K562 (cell line): ENCODE data around the gene USP28. TPM values are rescaled to one million over a fixed set of nuclear protein-coding genes. Genes with fewer than 3 reads are reported as not detected.

Source experiments
- ATAC-seq: fragments of 200-7000 bp; cut with Tn5 transposase; 3 replicates; pipeline ENCODE4 v1.9.1; 2020; ENCODE audit warnings: moderate library complexity
- BruUV-seq: library from RNA; stranded (reverse); fragments of 400-500 nt; replicated peaks from 2 replicates; lab custom pipeline; 2021; lab: Mats Ljungman, UMichigan
- CTCF ChIA-PET: fragments of 300-600 bp; formaldehyde crosslinking; extraction: SDS; loops from one replicate; lab custom pipeline; 2021; ENCODE audit warnings: low intra/inter-chr PET ratio; lab: Yijun Ruan, JAX
- POLR2A ChIA-PET: fragments of 300-600, 350-650 bp; sonication (Branson Sonifier 250); formaldehyde crosslinking; extraction: SDS; loops from one replicate; lab custom pipeline; 2021; ENCODE audit warnings: antibody characterized with exemption, inconsistent platforms; lab: Yijun Ruan, JAX
- DNase-seq, 4 experiments: peaks; one replicate each; pipeline versions ENCODE4 v3.0.0 to v3.0.0-alpha.2; 2011 to 2018; ENCODE audit warnings: low spot score in 3 of 4, mixed read lengths in 3 of 4; ENCODE audit errors: extremely low read depth in 1 of 4
- FAIRE-seq: peaks from 2 replicates; lab custom pipeline; 2011; peaks lifted over from hg19 to GRCh38; lab: Jason Lieb, UNC
- H2AFZ ChIP-seq: 2 replicates; pipeline ENCODE4 v1.6.0; 2011; ENCODE audit warnings: low read depth, low read length, control low read depth, inconsistent platforms
- H3K27ac ChIP-seq: fragments of 200-600 bp; 3 replicates; pipeline ENCODE4 v1.8.0; 2011; ENCODE audit warnings: low read depth, mild to moderate bottlenecking, control low read depth, inconsistent platforms, low read length, moderate library complexity, mixed read lengths; ENCODE audit errors: extremely low read depth
- H3K27me3 ChIP-seq, 2 experiments: fragments of 300-600 bp in 1 of 2; 2 replicates in 1 of 2; 3 replicates in 1 of 2; pipeline versions ENCODE4 v1.6.0 to v1.8.0; 2011; ENCODE audit warnings: inconsistent platforms in 2 of 2, low read length in 2 of 2, mild to moderate bottlenecking in 1 of 2, mixed read lengths in 1 of 2, moderate library complexity in 1 of 2; ENCODE audit not compliant: control insufficient read depth in 2 of 2, insufficient read depth in 2 of 2
- H3K36me3 ChIP-seq: fragments of 300-600 bp; 3 replicates; pipeline ENCODE4 v1.8.0; 2011; ENCODE audit warnings: mild to moderate bottlenecking, low read length, inconsistent platforms; ENCODE audit not compliant: control insufficient read depth, insufficient read depth
- H3K4me1 ChIP-seq, 2 experiments: fragments of 200-600 bp in 1 of 2; replicated peaks in 1 of 2; 2 replicates in 1 of 2; 3 replicates in 1 of 2; pipeline versions ENCODE4 v1.5.1 to v1.8.0; 2011; ENCODE audit warnings: inconsistent platforms in 2 of 2, low read length in 2 of 2, mild to moderate bottlenecking in 1 of 2, mixed read lengths in 1 of 2, moderate library complexity in 1 of 2; ENCODE audit not compliant: control insufficient read depth in 2 of 2, insufficient read depth in 2 of 2
- H3K4me2 ChIP-seq: 2 replicates; pipeline ENCODE4 v1.6.1; 2011; ENCODE audit warnings: low read length, control low read depth, inconsistent platforms, mixed read lengths; ENCODE audit not compliant: insufficient read depth
- H3K4me3 ChIP-seq: fragments of 200-600 bp; sonication (generic), shearing (Covaris generic); 2 replicates; pipeline ENCODE4 v1.5.1; 2016; ENCODE audit warnings: control low read depth, inconsistent platforms
- H3K79me2 ChIP-seq: fragments of 200-600 bp; 3 replicates; pipeline ENCODE4 v1.8.0; 2011; ENCODE audit warnings: low read length, inconsistent platforms; ENCODE audit not compliant: control insufficient read depth, insufficient read depth
- H3K9ac ChIP-seq, 2 experiments: 2 replicates each; pipeline versions ENCODE4 v1.6.0 to v1.6.1; 2011; ENCODE audit warnings: low read depth in 2 of 2, low read length in 2 of 2, control low read depth in 1 of 2, inconsistent platforms in 1 of 2, mild to moderate bottlenecking in 1 of 2, mixed read lengths in 1 of 2; ENCODE audit not compliant: insufficient read depth in 1 of 2
- H3K9me1 ChIP-seq: one replicate; pipeline ENCODE4 v1.6.0; 2011; ENCODE audit warnings: inconsistent platforms, mild to moderate bottlenecking, low read length, moderate library complexity; ENCODE audit not compliant: control insufficient read depth, insufficient read depth
- H3K9me3 ChIP-seq: replicated peaks from 2 replicates; pipeline ENCODE4 v1.5.1; 2011; ENCODE audit warnings: low read depth, low read length, inconsistent platforms; ENCODE audit not compliant: control insufficient read depth, insufficient read depth
- H4K20me1 ChIP-seq: replicated peaks from 2 replicates; pipeline ENCODE4 v1.6.1; 2011; ENCODE audit warnings: low read length, inconsistent platforms, mixed read lengths; ENCODE audit not compliant: control insufficient read depth, insufficient read depth
- C11orf30 ChIP-seq: fragments of 450-650 bp; IDR thresholded peaks from 2 replicates; pipeline ENCODE4 v1.6.1; 2016; ENCODE audit warnings: low read depth, mild to moderate bottlenecking
- CEBPB ChIP-seq: fragments of 450-650 bp; IDR thresholded peaks from 2 replicates; pipeline ENCODE4 v1.6.1; 2016; ENCODE audit warnings: missing genetic modification characterization, missing compliant biosample characterization
- DMBX1 ChIP-seq: fragments of 250-450 bp; sonication (Bioruptor Pico); IDR thresholded peaks from 2 replicates; pipeline ENCODE4 v1.8.0; 2022; ENCODE audit warnings: inconsistent platforms, mild to moderate bottlenecking, moderate library complexity, borderline replicate concordance
- E2F5 ChIP-seq: sonication (generic); formaldehyde crosslinking; IDR thresholded peaks from 2 replicates; pipeline ENCODE4 v1.8.0; 2022; ENCODE audit warnings: mild to moderate bottlenecking, missing genetic modification reagents
- ELF2 ChIP-seq: fragments of 250-450 bp; sonication (Bioruptor Pico); IDR thresholded peaks from 2 replicates; pipeline ENCODE4 v1.5.0; 2021; ENCODE audit warnings: mild to moderate bottlenecking
- FIP1L1 ChIP-seq: fragments of 200-400 bp; formaldehyde crosslinking; IDR thresholded peaks from 2 replicates; pipeline ENCODE4 v1.6.1; 2018; ENCODE audit warnings: mild to moderate bottlenecking, low read depth, low read length; ENCODE audit not compliant: poor library complexity, severe bottlenecking
- FOXA3 ChIP-seq, 2 experiments: fragments of 450-650 bp in 1 of 2; sonication (generic) in 1 of 2; formaldehyde crosslinking; IDR thresholded peaks in 1 of 2; conservative IDR thresholded peaks in 1 of 2; 2 replicates each; pipeline versions ENCODE4 v1.4.0 to v1.8.0; 2020 to 2022; ENCODE audit warnings: mild to moderate bottlenecking in 2 of 2, missing genetic modification reagents in 1 of 2
- FOXO4 ChIP-seq: fragments of 450-650 bp; formaldehyde crosslinking; IDR thresholded peaks from 2 replicates; pipeline ENCODE4 v1.4.0; 2020; ENCODE audit warnings: mild to moderate bottlenecking, moderate library complexity
- GTF2E2 ChIP-seq: fragments of 200-800 bp; sonication (Bioruptor generic); IDR thresholded peaks from 2 replicates; pipeline ENCODE4 v1.6.1; 2016; ENCODE audit warnings: missing genetic modification characterization, missing compliant biosample characterization
- KDM2B ChIP-seq: fragments of 250-450 bp; sonication (Bioruptor Pico); IDR thresholded peaks from 2 replicates; pipeline ENCODE4 v1.8.0; 2021; ENCODE audit warnings: mild to moderate bottlenecking, moderate library complexity
- MAFK ChIP-seq: IDR thresholded peaks from 2 replicates; pipeline ENCODE4 v1.6.1; 2011; ENCODE audit warnings: low read length, improper control_type of control experiment
- PCBP2 ChIP-seq: fragments of 200-400 bp; formaldehyde crosslinking; IDR thresholded peaks from 2 replicates; pipeline ENCODE4 v1.6.1; 2018; ENCODE audit warnings: low read length, low read depth, mild to moderate bottlenecking, moderate library complexity; ENCODE audit not compliant: poor library complexity, severe bottlenecking
- PHTF2 ChIP-seq: fragments of 250-450 bp; sonication (Bioruptor Pico); IDR thresholded peaks from 2 replicates; pipeline ENCODE4 v1.5.0; 2021; ENCODE audit warnings: mild to moderate bottlenecking
- SIRT6 ChIP-seq: IDR thresholded peaks from one replicate; pipeline ENCODE4 v1.6.1; 2012; ENCODE audit warnings: low read depth, mild to moderate bottlenecking, control low read depth, inconsistent platforms, low read length, moderate library complexity
- STAT5B ChIP-seq: fragments of 250-450 bp; sonication (Bioruptor Pico); IDR thresholded peaks from 2 replicates; pipeline ENCODE4 v1.8.0; 2021; ENCODE audit warnings: mild to moderate bottlenecking, inconsistent platforms
- ZHX1 ChIP-seq: fragments of 150-350 bp; conservative IDR thresholded peaks from 2 replicates; pipeline ENCODE4 v1.6.1; 2014; ENCODE audit warnings: low read length
- ZNF316 ChIP-seq: fragments of 450-650 bp; IDR thresholded peaks from 2 replicates; pipeline ENCODE4 v1.6.1; 2016
- WGBS: fragments of 100-300 bp; shearing (Covaris generic); methylation state at CpG from one replicate; pipeline ENCODE4 v1.1.6; 2016; ENCODE audit warnings: low coverage, mixed read lengths; ENCODE audit not compliant: insufficient coverage; ENCODE audit errors: missing lambda C conversion rate; 5-methylcytosine and 5-hydroxymethylcytosine counted together
- in situ Hi-C: fragments of 300-500 bp; cut with MboI; formaldehyde crosslinking; loops from 4 replicates; pipeline ENCODE4 v1.15.0; 2018; ENCODE audit warnings: inconsistent platforms, mixed read lengths
- intact Hi-C: fragments of 100-400 bp; cut with micrococcal nuclease; formaldehyde crosslinking; loops from 2 replicates; pipeline ENCODE4 v1.14.2; 2022
- polyA plus RNA-seq, 8 experiments: library from polyadenylated mRNA; depleted of rRNA in 4 of 8; stranded (reverse) in 5 of 8; unstranded in 3 of 8; fragments of >200 nt; fragmentation: Nextera tagmentation in 2 of 8; fragmentation: Illumina TruSeq in 1 of 8; extraction: Ambion mirVana in 2 of 8; extraction: Trizol in 1 of 8; gene quantifications; 2 replicates each; pipeline versions ENCODE4 v1.2.1 to v1.2.3, GENCODE V29; 2011 to 2014; ENCODE audit warnings: inconsistent platforms in 1 of 8, missing spikeins in 1 of 8
- total RNA-seq, 7 experiments: library from RNA; depleted of rRNA in 6 of 7; stranded (reverse); fragments of >200 nt in 6 of 7; fragmentation: Illumina TruSeq in 2 of 7; extraction: Trizol in 2 of 7; gene quantifications; 2 replicates each; pipeline versions ENCODE4 v1.2.1 to v1.2.3, GENCODE V29; 2011 to 2021; ENCODE audit warnings: low replicate concordance in 1 of 7

The USP28 gene
- total and polyA plus RNA-seq, 9 of the 15 experiments (the other 6 are each of a cell fraction or from before 2014, with no cell fraction given), result 3.7 to 42.7 (median 20.3) TPM

- TF ChIP-seq ZHX1 (no peak), GTF2E2 (no peak), PHTF2 (CRISPR knock-in tag) (no peak), ELF2 (CRISPR knock-in tag) (no peak), SIRT6 (no peak), PCBP2 (no peak)
Measured at GRCh38 chr11:113779496-113779895, 95.9 kb downstream of the USP28 start, which contains the start of gene CLDN25 (continued).

GRCh38 chr11:113778111-113778910 lies 97.1 kb downstream of the USP28 start:
- Histone ChIP-seq H3K9me3 (no peaks in the 10 kb centered on the region), H3K4me3 (no peak overlapping the region), H3K4me1 (no peaks in the 10 kb centered on the region; a peak in 1 of 5 replicates), H3K79me2 (peaks cover 2% of the 10 kb centered on the region), H3K9ac (peak overlapping the region in 1 of 2 experiments; percentile 67; a peak in 1 of 4 replicates), H3K27me3 (peaks cover 21 to 37% of the 10 kb centered on the region in 2 experiments), H3K36me3 (no peaks in the 10 kb centered on the region), H4K20me1 (no peaks in the 10 kb centered on the region), H2AFZ (no peak overlapping the region), H3K9me1 (no peaks in the 10 kb centered on the region), H3K4me2 (no peak overlapping the region), H3K27ac (no peak overlapping the region)
- in situ Hi-C loops, result no loop called here
- ChIA-PET CTCF (no interaction called here), POLR2A (no interaction called here)
- ATAC-seq (no peak), FAIRE-seq (no peak), DNase-seq (no peak)
- WGBS, result 15% methylated on average over 11 of the region's 11 CpGs
- BruUV-seq, result no TSS peak
- intact Hi-C loops, result no loop called here
- TF ChIP-seq FOXA3 (CRISPR knock-in tag; conservative IDR thresholded peaks at IDR 0.05 in 1 of 2, IDR thresholded peaks at IDR 0.05 in 1 of 2) (no peak), DMBX1 (no peak), ZNF316 (peak; percentile 69), CEBPB (tag) (peak; percentile 34; the same call in 1 of the 2 replicates), E2F5 (CRISPR knock-in tag) (no peak), STAT5B (CRISPR knock-in tag) (no peak), FIP1L1 (no peak), MAFK (peak; percentile 59; the same call in 1 of the 2 replicates), FOXO4 (no peak), KDM2B (CRISPR knock-in tag) (no peak), C11orf30 (peak; percentile 39; the same call in 1 of the 2 replicates)
